BLaER1 treated with 17β-estradiol and CSF1 and Interleukin-3, amounts not matched to agents 10 nM and 100 nM (cell line): ENCODE measurements around the gene PIGK.
"Not testable (repeated sequence)": the region's sequence is repeated elsewhere in the genome, so short reads cannot be mapped to it uniquely, and the experiment has no call there.

Experiments used
- H3K27ac ChIP-seq, 11 experiments: shearing (Covaris generic); formaldehyde crosslinking; 2 replicates each; pipeline ENCODE4 v1.8.1; 2022
- H3K27me3 ChIP-seq, 11 experiments: shearing (Covaris generic); formaldehyde crosslinking; 2 replicates each; pipeline ENCODE4 v1.8.1; 2022
- H3K36me3 ChIP-seq, 11 experiments: shearing (Covaris generic); formaldehyde crosslinking; 2 replicates each; pipeline ENCODE4 v1.8.1; 2022
- H3K4me1 ChIP-seq, 10 experiments: shearing (Covaris generic); formaldehyde crosslinking; 2 replicates each; pipeline ENCODE4 v1.8.1; 2022
- H3K4me2 ChIP-seq, 11 experiments: shearing (Covaris generic); formaldehyde crosslinking; 2 replicates each; pipeline ENCODE4 v1.8.1; 2022
- H3K4me3 ChIP-seq, 10 experiments: shearing (Covaris generic); formaldehyde crosslinking; 2 replicates each; pipeline ENCODE4 v1.8.1; 2022
- H3K9ac ChIP-seq, 11 experiments: shearing (Covaris generic); formaldehyde crosslinking; 2 replicates each; pipeline ENCODE4 v1.8.1; 2022
- H3K9me3 ChIP-seq, 11 experiments: shearing (Covaris generic); formaldehyde crosslinking; replicated peaks in 1 of 11; 2 replicates each; pipeline ENCODE4 v1.8.1; 2022
- H4K20me1 ChIP-seq, 11 experiments: shearing (Covaris generic); formaldehyde crosslinking; 2 replicates each; pipeline ENCODE4 v1.8.1; 2022
- Cebpa-rat ChIP-seq, 11 experiments: shearing (Covaris generic); IDR thresholded peaks; 2 replicates each; pipeline ENCODE4 v1.8.1; 2022

PIGK gene

DNA sequence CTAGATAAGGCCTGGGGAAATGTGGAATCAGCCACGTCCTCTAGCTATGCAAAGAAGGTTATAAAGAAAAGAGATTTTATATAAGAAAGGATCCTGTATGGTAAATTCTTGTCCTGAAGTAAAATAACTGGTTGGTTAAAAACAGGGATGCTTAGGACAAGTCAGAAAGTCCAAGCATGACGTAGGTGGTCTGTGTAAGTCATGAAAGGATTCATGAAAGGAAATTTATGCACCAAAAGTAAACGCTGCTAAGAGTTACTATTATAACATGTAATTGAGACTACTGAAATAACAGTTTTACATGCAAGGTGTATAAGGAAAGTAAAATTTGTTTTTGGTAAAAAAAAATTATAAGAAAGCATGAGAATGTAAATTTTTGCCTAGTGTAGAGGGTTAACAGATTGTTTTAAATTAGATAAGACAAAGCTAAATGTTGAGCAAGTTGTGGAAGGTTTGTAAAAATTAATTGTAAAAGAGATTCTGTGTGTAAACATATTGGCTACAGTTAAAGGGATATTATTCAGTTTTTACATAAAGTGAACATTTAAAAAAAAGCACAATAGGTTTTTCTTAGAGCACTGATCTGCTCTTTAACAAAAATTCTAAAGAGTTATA, 43.9 kb downstream of the PIGK start:
- Histone ChIP-seq H3K9me3 (peaks cover 66 to 77% (median 73%) of the 10 kb centered on the region in 11 experiments), H3K4me1 (no peaks in the 10 kb centered on the region)
- TF ChIP-seq Cebpa-rat (IDR thresholded peaks at IDR 0.05): no peak

DNA sequence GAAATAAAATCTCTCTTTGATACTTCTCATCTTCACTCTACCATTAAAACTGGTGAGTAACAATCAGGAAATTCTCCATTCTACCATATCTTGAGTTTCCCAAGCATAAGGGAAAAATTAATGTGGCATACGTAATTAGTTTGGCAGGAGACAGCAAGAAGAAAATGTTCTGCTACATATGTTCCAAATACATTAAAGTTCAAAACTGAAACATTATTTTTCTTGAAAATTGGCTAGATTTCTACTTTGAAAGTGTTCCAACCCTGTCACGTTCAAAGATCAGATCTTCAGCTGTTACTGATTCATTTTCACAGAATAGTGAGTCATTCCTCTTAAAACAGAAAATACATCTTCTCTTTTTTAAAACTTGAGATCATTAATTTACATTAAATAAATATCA, 48.5 kb downstream of the PIGK start:
- peaks cover 0 to 16% (median 5%) of the 10 kb centered on the region in 11 experiments; a peak in 8 of 22 replicates for H3K36me3 ChIP-seq
- H3K4me2 ChIP-seq: no peak overlapping the region
- H3K27ac ChIP-seq: no peak overlapping the region
- no peaks in the 10 kb centered on the region for H4K20me1 ChIP-seq
- TF ChIP-seq Cebpa-rat (IDR thresholded peaks at IDR 0.05): no peak
- H3K9me3 ChIP-seq: peaks cover 29 to 38% (median 35%) of the 10 kb centered on the region in 11 experiments
- no peaks in the 10 kb centered on the region for H3K4me1 ChIP-seq
- H3K4me3 ChIP-seq: no peak overlapping the region
- H3K9ac ChIP-seq: no peak overlapping the region
- no peaks in the 10 kb centered on the region for H3K27me3 ChIP-seq

More for the DNA sequence above, 43.9 kb downstream of the PIGK start:
- Histone ChIP-seq H3K36me3 (peaks cover 3 to 27% (median 11%) of the 10 kb centered on the region in 11 experiments; a peak in 11 of 22 replicates), H3K4me3 (no peak overlapping the region), H3K4me2 (no peak overlapping the region), H3K27me3 (no peaks in the 10 kb centered on the region), H4K20me1 (no peaks in the 10 kb centered on the region), H3K27ac (no peak overlapping the region), H3K9ac (no peak overlapping the region)

DNA sequence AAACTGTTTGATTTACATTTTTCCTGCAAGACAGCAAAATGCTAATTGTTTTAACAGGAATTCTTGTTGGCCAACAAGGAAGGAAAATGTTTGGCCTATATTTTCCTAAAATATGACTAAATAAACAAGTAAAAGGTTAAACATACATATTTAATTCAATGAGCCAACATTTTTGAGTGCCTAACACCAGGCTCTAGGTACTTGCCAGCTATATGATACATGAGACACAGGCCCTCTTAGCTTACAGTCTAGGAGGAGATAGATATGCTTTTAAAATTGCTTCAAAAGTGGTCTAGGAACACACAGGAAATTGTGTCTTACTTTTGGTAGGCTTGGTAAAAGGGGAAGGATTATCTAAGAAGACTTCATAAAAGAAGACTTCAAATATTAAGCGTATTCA, 50.9 kb downstream of the PIGK start:
- H4K20me1 ChIP-seq: no peaks in the 10 kb centered on the region
- no peaks in the 10 kb centered on the region for H3K4me1 ChIP-seq
- H3K9me3 ChIP-seq: peaks cover 6 to 15% (median 12%) of the 10 kb centered on the region in 11 experiments; a peak in 21 of 22 replicates
- no peak for TF ChIP-seq Cebpa-rat (IDR thresholded peaks at IDR 0.05)
- peaks cover 0 to 7% (median 2%) of the 10 kb centered on the region in 11 experiments; a peak in 6 of 22 replicates for H3K36me3 ChIP-seq
- no peak overlapping the region for H3K4me2 ChIP-seq
- H3K27ac ChIP-seq: no peak overlapping the region
- no peaks in the 10 kb centered on the region for H3K27me3 ChIP-seq
- H3K4me3 ChIP-seq: no peak overlapping the region
- no peak overlapping the region for H3K9ac ChIP-seq

DNA sequence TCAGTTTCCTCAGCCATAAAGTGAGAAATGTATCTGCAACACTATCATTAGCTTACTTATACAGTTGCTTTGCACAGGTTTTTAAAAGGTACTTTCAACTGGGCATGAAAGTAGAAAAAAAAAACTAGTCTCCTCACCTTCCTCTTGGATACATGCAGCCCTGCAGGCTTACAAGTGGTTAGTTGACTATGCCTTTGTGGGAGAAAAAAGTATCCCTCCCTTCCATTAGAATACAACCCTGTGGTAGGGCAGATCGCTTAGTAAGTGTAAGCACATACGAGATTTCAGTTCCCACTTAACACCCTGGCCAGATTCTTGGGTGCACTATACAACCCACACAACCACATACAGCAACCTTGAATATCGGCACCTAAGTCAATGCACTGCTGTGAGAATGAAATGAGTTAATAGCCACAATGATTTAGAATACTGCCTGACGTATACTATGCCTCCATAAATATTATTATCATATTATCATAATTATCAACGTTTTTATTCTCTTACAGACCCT, 54.7 kb downstream of the PIGK start:
- Histone ChIP-seq H3K27ac (no peak overlapping the region), H3K4me1 (no peaks in the 10 kb centered on the region), H3K4me3 (no peak overlapping the region), H3K9me3 (peaks cover 7 to 10% (median 9%) of the 10 kb centered on the region in 11 experiments; a peak in 21 of 22 replicates), H3K4me2 (no peak overlapping the region), H3K9ac (no peak overlapping the region), H3K36me3 (peaks cover 9 to 28% (median 17%) of the 10 kb centered on the region in 11 experiments), H3K27me3 (no peaks in the 10 kb centered on the region), H4K20me1 (no peaks in the 10 kb centered on the region)
- no peak for TF ChIP-seq Cebpa-rat (IDR thresholded peaks at IDR 0.05)

DNA sequence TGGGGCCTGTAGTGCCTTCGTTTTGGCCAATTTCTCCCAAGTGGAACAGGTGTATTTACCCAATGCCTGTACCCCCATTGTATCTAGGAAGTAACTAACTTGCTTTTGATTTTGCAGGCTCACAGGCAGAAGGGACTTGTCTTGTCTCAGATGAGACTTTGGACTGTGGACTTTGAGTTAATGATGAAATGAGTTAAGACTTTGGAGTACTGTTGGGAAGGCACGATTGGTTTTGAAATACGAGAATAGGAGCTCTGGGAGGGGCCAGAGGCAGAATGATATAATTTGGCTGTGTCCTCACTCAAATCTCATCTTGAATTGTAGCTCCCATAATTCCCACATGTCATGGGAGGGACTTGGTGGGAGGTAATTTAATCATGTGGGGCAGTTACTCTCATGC, 59.5 kb downstream of the PIGK start:
- H3K36me3 ChIP-seq: peaks cover 19 to 45% (median 29%) of the 10 kb centered on the region in 11 experiments
- not testable (repeated sequence) for H3K4me1 ChIP-seq, H3K4me3 ChIP-seq, H3K4me2 ChIP-seq, H3K27me3 ChIP-seq, H3K27ac ChIP-seq, H4K20me1 ChIP-seq, H3K9ac ChIP-seq
- H3K9me3 ChIP-seq: peaks cover 28 to 31% (median 30%) of the 10 kb centered on the region in 11 experiments

DNA sequence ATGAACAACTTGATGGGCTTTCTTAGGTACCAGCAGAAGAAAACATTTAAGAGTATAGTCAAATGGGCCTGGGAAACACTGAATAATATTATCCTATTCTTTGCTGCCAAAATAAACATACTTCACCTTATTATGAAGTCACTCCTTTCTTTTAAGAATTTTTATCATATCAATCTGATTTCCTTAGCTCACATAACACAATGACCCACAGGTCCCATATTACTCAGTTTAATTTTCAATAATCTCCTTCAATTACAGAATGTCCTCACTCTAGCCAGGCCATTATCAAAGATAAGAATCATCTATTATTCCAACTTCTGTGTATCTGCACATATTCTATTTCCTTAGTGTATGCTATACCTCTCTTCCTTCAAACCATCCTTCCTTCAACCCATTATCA, 63.0 kb downstream of the PIGK start:
- Histone ChIP-seq H3K36me3 (peaks cover 19 to 41% (median 27%) of the 10 kb centered on the region in 11 experiments), H3K9ac (no peak overlapping the region), H4K20me1 (no peaks in the 10 kb centered on the region), H3K4me1 (no peaks in the 10 kb centered on the region), H3K27me3 (no peaks in the 10 kb centered on the region), H3K4me2 (no peak overlapping the region), H3K4me3 (no peak overlapping the region), H3K27ac (no peak overlapping the region), H3K9me3 (peaks cover 30 to 37% (median 33%) of the 10 kb centered on the region in 11 experiments)
- TF ChIP-seq Cebpa-rat (IDR thresholded peaks at IDR 0.05): no peak

DNA sequence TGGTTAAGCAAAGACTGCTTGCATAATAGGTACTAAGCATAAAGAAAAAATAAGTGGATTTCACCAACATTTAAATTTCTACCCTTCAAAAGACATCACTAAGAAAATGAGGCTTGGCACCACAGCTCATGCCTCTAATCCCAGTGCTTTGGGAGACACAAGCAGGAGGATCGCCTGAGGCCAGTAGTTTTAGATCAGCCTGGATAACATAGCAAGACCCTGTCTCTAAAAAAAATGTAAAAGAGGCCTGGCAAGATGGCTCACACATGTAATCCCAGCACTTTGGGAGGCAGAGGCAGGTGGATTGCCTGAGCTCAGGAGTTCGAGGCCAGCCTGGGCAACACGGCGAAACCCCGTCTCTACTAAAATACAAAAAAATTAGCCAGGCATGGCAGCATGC, 73.0 kb downstream of the PIGK start:
- Histone ChIP-seq H4K20me1 (no peaks in the 10 kb centered on the region), H3K27me3 (no peaks in the 10 kb centered on the region), H3K36me3 (no peaks in the 10 kb centered on the region), H3K9ac (no peak overlapping the region), H3K4me3 (no peak overlapping the region), H3K9me3 (peaks cover 0 to 5% (median 0%) of the 10 kb centered on the region in 11 experiments; a peak in 1 of 22 replicates), H3K4me1 (no peaks in the 10 kb centered on the region), H3K4me2 (no peak overlapping the region), H3K27ac (no peak overlapping the region)
- TF ChIP-seq Cebpa-rat (IDR thresholded peaks at IDR 0.05): no peak

DNA sequence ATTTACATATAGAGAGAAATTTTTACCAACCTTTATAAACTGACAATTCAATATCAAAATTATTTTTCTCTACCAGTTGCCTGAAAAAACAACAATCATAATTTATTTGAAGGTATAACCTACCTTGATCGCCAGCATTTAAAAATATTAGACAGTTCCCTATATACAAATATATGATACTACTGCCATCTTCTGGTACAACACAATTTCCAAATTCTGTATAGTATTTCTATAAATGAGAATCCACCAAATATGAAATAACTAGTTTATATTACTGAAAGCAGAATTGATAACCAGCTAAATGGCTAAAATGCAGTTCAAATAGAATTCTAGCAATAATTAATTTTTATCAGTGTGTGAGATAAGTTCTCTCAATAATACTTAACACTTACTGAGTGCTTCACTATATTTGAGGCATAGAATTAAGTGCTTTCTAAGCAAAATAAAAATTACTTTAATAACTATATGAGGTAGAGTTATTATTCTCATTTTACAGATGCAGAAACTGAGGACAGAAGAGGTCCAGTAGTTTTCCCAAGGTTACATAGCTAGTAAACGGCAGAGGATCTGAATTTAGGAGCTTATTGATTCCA, 75.6 kb downstream of the PIGK start:
- Histone ChIP-seq H3K36me3 (no peaks in the 10 kb centered on the region), H3K9me3 (peaks cover 0 to 5% (median 0%) of the 10 kb centered on the region in 11 experiments; a peak in 1 of 22 replicates)
- TF ChIP-seq Cebpa-rat (IDR thresholded peaks at IDR 0.05): no peak

DNA sequence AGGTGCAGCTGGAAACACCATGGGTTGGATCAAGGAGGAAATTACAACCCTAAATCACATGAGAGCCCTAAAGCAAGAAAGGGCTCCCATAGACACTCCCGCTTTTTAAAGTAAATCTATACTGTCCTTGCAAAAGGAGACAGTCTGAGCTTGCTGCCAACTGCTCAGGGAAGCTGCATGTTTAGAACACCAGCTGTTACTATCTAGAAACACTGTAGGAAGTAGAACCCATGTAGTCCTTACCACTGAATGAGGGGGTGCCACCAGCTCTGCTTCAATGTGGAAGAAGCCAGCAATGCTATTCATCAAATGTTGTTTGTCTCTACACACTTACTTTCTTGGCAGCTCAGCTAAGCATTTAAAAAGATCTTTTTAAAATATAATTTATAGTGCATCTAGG, 79.8 kb downstream of the PIGK start:
- Histone ChIP-seq H3K9me3 (no peaks in the 10 kb centered on the region), H3K4me3 (no peak overlapping the region), H3K27me3 (no peaks in the 10 kb centered on the region), H4K20me1 (no peaks in the 10 kb centered on the region), H3K4me1 (no peaks in the 10 kb centered on the region), H3K36me3 (no peaks in the 10 kb centered on the region), H3K9ac (no peak overlapping the region), H3K4me2 (no peak overlapping the region), H3K27ac (no peak overlapping the region)
- no peak for TF ChIP-seq Cebpa-rat (IDR thresholded peaks at IDR 0.05)

More for the DNA sequence above, 75.6 kb downstream of the PIGK start:
- H3K4me1 ChIP-seq: no peaks in the 10 kb centered on the region
- H3K4me2 ChIP-seq: no peak overlapping the region
- H3K27me3 ChIP-seq: no peaks in the 10 kb centered on the region
- no peak overlapping the region for H3K9ac ChIP-seq
- no peak overlapping the region for H3K4me3 ChIP-seq
- H4K20me1 ChIP-seq: no peaks in the 10 kb centered on the region
- no peak overlapping the region for H3K27ac ChIP-seq

DNA sequence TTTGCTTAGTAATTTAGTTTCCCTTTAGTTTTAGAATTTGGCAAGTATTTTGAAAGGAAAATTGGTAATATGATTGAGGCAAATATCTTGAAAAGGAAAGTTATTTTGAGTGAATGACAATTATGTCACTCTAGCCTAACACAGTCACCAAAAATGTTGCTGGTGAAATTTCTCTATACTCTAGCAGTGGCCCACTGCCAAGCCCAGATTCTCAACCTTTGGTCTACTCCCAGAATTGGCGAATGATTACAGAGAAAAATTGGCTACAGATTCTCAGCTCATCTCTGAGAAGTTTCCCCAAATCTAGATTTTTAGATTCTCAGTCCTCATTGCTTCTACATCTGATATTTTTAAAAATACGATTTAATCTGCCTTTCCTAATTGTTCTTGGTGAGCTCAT, 84.9 kb downstream of the PIGK start:
- TF ChIP-seq Cebpa-rat (IDR thresholded peaks at IDR 0.05): no peak

More for the DNA sequence above, 84.9 kb downstream of the PIGK start:
- H3K36me3 ChIP-seq: no peaks in the 10 kb centered on the region
- H3K4me1 ChIP-seq: no peaks in the 10 kb centered on the region
- no peak overlapping the region for H3K27ac ChIP-seq
- no peaks in the 10 kb centered on the region for H3K9me3 ChIP-seq
- H3K4me3 ChIP-seq: no peak overlapping the region
- H3K27me3 ChIP-seq: no peaks in the 10 kb centered on the region
- no peak overlapping the region for H3K4me2 ChIP-seq
- no peaks in the 10 kb centered on the region for H4K20me1 ChIP-seq
- no peak overlapping the region for H3K9ac ChIP-seq
